Naive thymus-derived CD4-positive, alpha-beta T cell (primary cell): ENCODE data around the gene ATG10. TPM values are rescaled to one million over a fixed set of nuclear protein-coding genes. Genes with fewer than 3 reads are reported as not detected.
A peak's percentile ranks its signal among the peaks of the same experiment; 100 is the strongest.
"Not testable (repeated sequence)": the region's sequence is repeated elsewhere in the genome, so short reads cannot be mapped to it uniquely, and the experiment has no call there.

Experiments used
- ATAC-seq: fragments of 150-1000 bp; cut with Tn5 transposase; 2 replicates; pipeline ENCODE4 v1.10.0; 2021; ENCODE audit warnings: mild to moderate bottlenecking, moderate library complexity
- CTCF ChIA-PET: fragments of 350-600 bp; sonication (Branson Sonifier 250); formaldehyde crosslinking; loops from one replicate; lab custom pipeline; 2021; ENCODE audit warnings: antibody characterized with exemption; lab: Charles Lee
- POLR2A ChIA-PET: fragments of 350-600 bp; sonication (Branson Sonifier 250); formaldehyde crosslinking; loops from one replicate; lab custom pipeline; 2021; ENCODE audit warnings: antibody characterized with exemption, inconsistent platforms; lab: Charles Lee
- DNase-seq, 9 donors: peaks; one replicate each; pipeline versions ENCODE4 v3.0.0 to v3.0.0-alpha.2; 2020 to 2022; ENCODE audit warnings: mixed read lengths in 1 of 9
- H3K27ac ChIP-seq: one replicate; pipeline ENCODE4 v1.7.0; 2013; ENCODE audit warnings: mild to moderate bottlenecking, low read depth, low read length, moderate library complexity
- H3K27me3 ChIP-seq, 2 donors: one replicate each; pipeline ENCODE4 v1.7.0; 2013; ENCODE audit warnings: low read length in 2 of 2, mild to moderate bottlenecking in 2 of 2, moderate library complexity in 2 of 2; ENCODE audit not compliant: control insufficient read depth in 2 of 2, insufficient read depth in 2 of 2
- H3K36me3 ChIP-seq, 3 experiments: 1 replicate in 2 of 3; 2 replicates in 1 of 3; pipeline ENCODE4 v1.7.0; 2013; ENCODE audit warnings: low read length in 3 of 3, mild to moderate bottlenecking in 3 of 3, moderate library complexity in 1 of 3; ENCODE audit not compliant: insufficient read depth in 3 of 3, control insufficient read depth in 2 of 3
- H3K4me1 ChIP-seq, 2 donors: one replicate each; pipeline ENCODE4 v1.7.0; 2013; ENCODE audit warnings: low read length in 2 of 2, mild to moderate bottlenecking in 2 of 2, moderate library complexity in 1 of 2; ENCODE audit not compliant: control insufficient read depth in 2 of 2, insufficient read depth in 2 of 2
- H3K4me3 ChIP-seq: 2 replicates; pipeline ENCODE4 v1.7.0; 2013; ENCODE audit warnings: mild to moderate bottlenecking, low read length
- H3K9me3 ChIP-seq, 3 experiments: 1 replicate in 2 of 3; 2 replicates in 1 of 3; pipeline ENCODE4 v1.7.0; 2013; ENCODE audit warnings: low read length in 3 of 3; ENCODE audit not compliant: control insufficient read depth in 2 of 3
- H3K27ac Mint-ChIP-seq, 9 donors: one replicate each; pipeline ENCODE4 v1.8.0; 2020 to 2022; ENCODE audit warnings: mixed read lengths in 9 of 9, mild to moderate bottlenecking in 8 of 9, moderate library complexity in 5 of 9, inconsistent platforms in 2 of 9
- H3K27me3 Mint-ChIP-seq, 5 donors: one replicate each; pipeline ENCODE4 v1.8.0; 2021 to 2022; ENCODE audit warnings: mixed read lengths in 5 of 5, mild to moderate bottlenecking in 1 of 5
- H3K36me3 Mint-ChIP-seq, 5 donors: one replicate each; pipeline ENCODE4 v1.8.0; 2020 to 2022; ENCODE audit warnings: mixed read lengths in 5 of 5, mild to moderate bottlenecking in 3 of 5, inconsistent platforms in 1 of 5
- H3K4me1 Mint-ChIP-seq, 7 donors: one replicate each; pipeline ENCODE4 v1.8.0; 2020 to 2022; ENCODE audit warnings: mixed read lengths in 7 of 7, mild to moderate bottlenecking in 3 of 7, inconsistent platforms in 1 of 7
- H3K4me3 Mint-ChIP-seq, 10 donors: one replicate each; pipeline ENCODE4 v1.8.0; 2020 to 2022; ENCODE audit warnings: mild to moderate bottlenecking in 10 of 10, mixed read lengths in 10 of 10, moderate library complexity in 6 of 10, inconsistent platforms in 2 of 10
- H3K9me3 Mint-ChIP-seq, 11 donors: one replicate each; pipeline ENCODE4 v1.8.0; 2020 to 2022; ENCODE audit warnings: mixed read lengths in 11 of 11, mild to moderate bottlenecking in 4 of 11, inconsistent platforms in 1 of 11, moderate library complexity in 1 of 11
- intact Hi-C, 2 donors: fragments of 100-400 bp; cut with micrococcal nuclease; formaldehyde crosslinking; loops; one replicate each; pipeline ENCODE4 v1.15.1; 2023
- polyA plus RNA-seq, 2 donors: library from polyadenylated mRNA; unstranded; fragments of 300-500 nt; fragmentation: Illumina TruSeq; gene quantifications; one replicate each; pipeline ENCODE4 v1.2.3, GENCODE V29; 2021
- total RNA-seq, 6 experiments: library from RNA in 5 of 6; stranded (reverse) in 5 of 6; gene quantifications; 1 replicate in 5 of 6; 2 replicates in 1 of 6; pipeline ENCODE4 v1.2.3 and lab custom pipeline; 2021 to 2026

ATG10 gene
- total and polyA plus RNA-seq, 7 experiments from 2014 or later = 6.4 to 14.4 (median 9.1) TPM

- Histone ChIP-seq H3K27me3 (no peaks in the 10 kb centered on the region), H3K27ac (no peak overlapping the region), H3K4me3 (no peak overlapping the region), H3K4me1 (no peaks in the 10 kb centered on the region), H3K9me3 (no peaks in the 10 kb centered on the region), H3K36me3 (no peaks in the 10 kb centered on the region)
- Mint-ChIP-seq H3K4me3 (no peak overlapping the region), H3K36me3 (peaks cover 0 to 4% (median 0%) of the 10 kb centered on the region in 5 donors), H3K9me3 (no peaks in the 10 kb centered on the region), H3K27me3 (no peaks in the 10 kb centered on the region), H3K4me1 (no peaks in the 10 kb centered on the region), H3K27ac (no peak overlapping the region)
- ATAC-seq (no peak), DNase-seq (no peak)
- ChIA-PET CTCF (interaction anchor here (0.7 to 1.3 kb wide), 2 partner anchors 12 to 958 kb away, joined by 3 to 4 read pairs; partner anchors contain the start of gene ZCCHC9), POLR2A (no interaction called here)
- intact Hi-C loops = loop anchor here in 1 of 2 donors (1.0 kb wide), 1 partner anchor 834 kb away; no protein-coding TSS in a partner anchor
These were observed 287.5 kb downstream of the ATG10 start for GRCh38 chr5:82259172-82259800.

- no peaks in the 10 kb centered on the region for H3K4me1 ChIP-seq
- Mint-ChIP-seq H3K9me3 (peaks cover 0 to 21% (median 4%) of the 10 kb centered on the region in 11 donors), H3K36me3 (peaks cover 0 to 24% (median 15%) of the 10 kb centered on the region in 5 donors), H3K4me3 (no peak overlapping the region), H3K27ac (no peak overlapping the region), H3K27me3 (no peaks in the 10 kb centered on the region), H3K4me1 (no peaks in the 10 kb centered on the region)
- H3K4me3 ChIP-seq = no peak overlapping the region
- no peaks in the 10 kb centered on the region for H3K27me3 ChIP-seq
- POLR2A ChIA-PET = no interaction called here
- no peak for ATAC-seq
- intact Hi-C loops = no loop called here
- peaks cover 0 to 5% (median 0%) of the 10 kb centered on the region in 3 experiments for H3K9me3 ChIP-seq
- DNase-seq = no peak
- H3K27ac ChIP-seq = no peak overlapping the region
- CTCF ChIA-PET = no interaction called here
- H3K36me3 ChIP-seq = no peaks in the 10 kb centered on the region
These were observed 293.2 kb downstream of the ATG10 start for GRCh38 chr5:82265047-82265446.

- H3K9me3 ChIP-seq, DNase-seq, CTCF ChIA-PET, H3K4me1 Mint-ChIP-seq, H3K27me3 ChIP-seq, H3K4me3 Mint-ChIP-seq, H3K4me3 ChIP-seq, H3K36me3 ChIP-seq, H3K27ac ChIP-seq, H3K4me1 ChIP-seq, H3K27ac Mint-ChIP-seq, ATAC-seq, intact Hi-C loops, H3K27me3 Mint-ChIP-seq: not testable (repeated sequence)
- POLR2A ChIA-PET = interaction anchor here (1.2 kb wide), 1 partner anchor 11 kb away, joined by 3 read pairs; the partner anchor contains the start of gene RPS23
- Mint-ChIP-seq H3K9me3 (peaks cover 0 to 21% (median 4%) of the 10 kb centered on the region in 11 donors), H3K36me3 (peaks cover 0 to 33% (median 17%) of the 10 kb centered on the region in 5 donors)
These were observed 295.6 kb downstream of the ATG10 start for GRCh38 chr5:82267297-82267933.

GRCh38 chr5:82269363-82269762 lies 297.5 kb downstream of the ATG10 start:
- intact Hi-C loops, H3K9me3 ChIP-seq, H3K4me3 Mint-ChIP-seq, H3K27ac ChIP-seq, H3K4me3 ChIP-seq, H3K36me3 ChIP-seq, H3K27me3 Mint-ChIP-seq, H3K27me3 ChIP-seq, CTCF ChIA-PET, DNase-seq, H3K4me1 ChIP-seq, ATAC-seq: not testable (repeated sequence)
- Mint-ChIP-seq H3K27ac (peak overlapping the region in 1 of 9 donors; percentile 44), H3K9me3 (peaks cover 0 to 21% (median 4%) of the 10 kb centered on the region in 11 donors), H3K36me3 (peaks cover 0 to 46% (median 29%) of the 10 kb centered on the region in 5 donors), H3K4me1 (peaks cover 2 to 20% (median 7%) of the 10 kb centered on the region in 7 donors)
- POLR2A ChIA-PET = interaction anchor here (1.1 kb wide), 1 partner anchor 767 kb away, joined by 3 read pairs; no protein-coding TSS in a partner anchor

DNA sequence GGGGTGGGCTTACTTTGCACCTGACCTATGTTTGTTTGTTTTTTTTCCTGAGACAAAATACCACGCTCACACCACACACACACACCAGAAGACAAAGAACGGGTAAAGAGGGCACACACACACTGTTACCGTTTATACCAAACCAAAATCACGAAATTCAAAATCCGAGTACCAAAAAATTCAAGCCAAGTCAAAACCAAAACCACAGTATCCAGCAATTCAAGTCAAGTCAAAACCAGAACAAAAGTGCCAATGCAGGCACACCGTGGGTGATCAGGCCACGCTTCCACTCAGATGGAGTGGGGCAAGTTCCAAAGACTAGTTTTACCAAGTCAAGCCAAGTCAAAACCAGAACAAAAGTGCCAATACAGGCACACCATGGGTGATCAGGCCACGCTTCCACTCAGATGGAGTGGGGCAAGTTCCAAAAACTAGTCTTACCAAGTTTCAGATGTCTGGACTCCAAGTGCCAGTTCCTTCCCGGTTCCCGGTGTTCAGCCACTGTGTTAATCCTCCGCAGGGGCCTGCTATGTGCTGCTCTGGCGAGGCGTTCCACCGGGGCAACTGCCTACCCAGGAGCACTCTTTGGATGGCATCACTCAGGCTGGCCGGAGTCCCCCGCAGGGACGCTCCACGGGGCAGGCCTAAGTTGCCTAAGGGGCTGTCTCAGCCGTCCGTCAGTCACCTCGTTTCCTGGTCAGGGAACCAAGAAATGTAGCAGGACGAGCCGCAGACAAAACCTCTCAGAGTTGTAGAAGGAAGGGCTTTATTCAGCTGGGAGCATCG lies 300.9 kb downstream of the ATG10 start:
- Histone ChIP-seq H3K36me3 (peaks cover 6 to 32% (median 14%) of the 10 kb centered on the region in 3 experiments), H3K4me1 (peaks cover 12 to 13% of the 10 kb centered on the region in 2 donors)
- H3K9me3 ChIP-seq, H3K27ac ChIP-seq, H3K27me3 ChIP-seq, H3K27ac Mint-ChIP-seq, H3K27me3 Mint-ChIP-seq, DNase-seq, ATAC-seq, POLR2A ChIA-PET, H3K4me3 ChIP-seq, CTCF ChIA-PET: not testable (repeated sequence)
- peak overlapping the region in 1 of 10 donors; percentile 37 for H3K4me3 Mint-ChIP-seq
- H3K36me3 Mint-ChIP-seq = peaks cover 7 to 65% (median 48%) of the 10 kb centered on the region in 5 donors
- intact Hi-C loops = loop anchor here in 1 of 2 donors (10.0 kb wide), 1 partner anchor 1072 kb away; no protein-coding TSS in a partner anchor
- peaks cover 0 to 12% (median under 1%) of the 10 kb centered on the region in 11 donors for H3K9me3 Mint-ChIP-seq
- peaks cover 8 to 51% (median 31%) of the 10 kb centered on the region in 7 donors for H3K4me1 Mint-ChIP-seq

GRCh38 chr5:82273426-82273825 lies 301.6 kb downstream of the ATG10 start:
- intact Hi-C loops = loop anchor here in 1 of 2 donors (10.0 kb wide), 1 partner anchor 1071 kb away; no protein-coding TSS in a partner anchor
- POLR2A ChIA-PET = interaction anchor here (0.6 kb wide), 1 partner anchor 14 kb away, joined by 3 read pairs; no protein-coding TSS in a partner anchor
- Mint-ChIP-seq H3K36me3 (peaks cover 7 to 61% (median 46%) of the 10 kb centered on the region in 5 donors), H3K4me1 (peaks cover 10 to 57% (median 36%) of the 10 kb centered on the region in 7 donors), H3K27ac (peak overlapping the region in 1 of 9 donors; percentile 52)
- H3K27me3 Mint-ChIP-seq, H3K27ac ChIP-seq, H3K9me3 ChIP-seq, H3K4me3 ChIP-seq, H3K4me3 Mint-ChIP-seq, CTCF ChIA-PET, DNase-seq, ATAC-seq, H3K27me3 ChIP-seq, H3K9me3 Mint-ChIP-seq: not testable (repeated sequence)
- H3K4me1 ChIP-seq = peaks cover 12 to 13% of the 10 kb centered on the region in 2 donors
- peaks cover 6 to 32% (median 14%) of the 10 kb centered on the region in 3 experiments for H3K36me3 ChIP-seq
